A673 (cell line): Measurements from ENCODE around the gene SYT13. TPM values are rescaled to one million over a fixed set of nuclear protein-coding genes. Genes with fewer than 3 reads are reported as not detected.

Experiments
- BruUV-seq: library from RNA; stranded (reverse); fragments of 400-500 nt; replicated peaks from 2 replicates; lab custom pipeline; 2021; lab: Mats Ljungman, UMichigan
- CTCF ChIA-PET: fragments of 300-600 bp; sonication (Branson Sonifier 250); formaldehyde crosslinking; loops from one replicate; lab custom pipeline; 2022; ENCODE audit warnings: antibody characterized with exemption; lab: Charles Lee
- POLR2A ChIA-PET: fragments of 300-600 bp; sonication (Branson Sonifier 250); formaldehyde crosslinking; loops from one replicate; lab custom pipeline; 2022; ENCODE audit warnings: antibody characterized with exemption; ENCODE audit not compliant: low non-redundant PET; lab: Charles Lee
- DNase-seq: peaks from one replicate; pipeline ENCODE4 v3.0.0-alpha.2; 2015; ENCODE audit warnings: low spot score
- H3K27ac ChIP-seq: fragments of 200-600 bp; sonication (generic); 2 replicates; pipeline ENCODE4 v1.5.1; 2016; ENCODE audit warnings: mixed run types, low read depth, mild to moderate bottlenecking, mixed read lengths, antibody characterized with exemption, low read length; ENCODE audit not compliant: poor library complexity, severe bottlenecking
- H3K27me3 ChIP-seq: fragments of 200-600 bp; sonication (generic); replicated peaks from 2 replicates; pipeline ENCODE4 v1.6.1; 2017; ENCODE audit warnings: mixed run types, low read depth, mild to moderate bottlenecking, mixed read lengths, antibody characterized with exemption, low read length; ENCODE audit not compliant: insufficient read depth, poor library complexity
- H3K36me3 ChIP-seq: fragments of 200-600 bp; sonication (generic); 2 replicates; pipeline ENCODE4 v1.6.1; 2016; ENCODE audit warnings: mixed run types, mild to moderate bottlenecking, mixed read lengths, antibody characterized with exemption, low read length; ENCODE audit not compliant: insufficient read depth, poor library complexity, severe bottlenecking
- H3K4me1 ChIP-seq: fragments of 200-600 bp; sonication (generic); 2 replicates; pipeline ENCODE4 v1.6.1; 2017; ENCODE audit warnings: mixed run types, mild to moderate bottlenecking, mixed read lengths, antibody characterized with exemption, low read length; ENCODE audit not compliant: insufficient read depth, poor library complexity, severe bottlenecking
- H3K4me3 ChIP-seq: fragments of 200-600 bp; sonication (generic); 2 replicates; pipeline ENCODE4 v1.5.1; 2016; ENCODE audit warnings: low read depth, mixed run types, mild to moderate bottlenecking, mixed read lengths, low read length; ENCODE audit not compliant: poor library complexity, severe bottlenecking
- H3K9me3 ChIP-seq: fragments of 200-600 bp; sonication (generic); 2 replicates; pipeline ENCODE4 v1.6.1; 2016; ENCODE audit warnings: mixed run types, low read depth, mild to moderate bottlenecking, mixed read lengths, antibody characterized with exemption, low read length; ENCODE audit not compliant: poor library complexity, severe bottlenecking
- CTCF ChIP-seq: fragments of 300-800, 200-600 bp; sonication (generic); conservative IDR thresholded peaks from 2 replicates; pipeline ENCODE4 v1.5.1; 2017; ENCODE audit warnings: low read depth, mild to moderate bottlenecking, antibody characterized with exemption, low read length, moderate library complexity, mixed read lengths
- EZH2 ChIP-seq: fragments of 200-600 bp; sonication (generic); IDR thresholded peaks from 2 replicates; pipeline ENCODE4 v1.6.1; 2017; ENCODE audit warnings: borderline replicate concordance, low read depth, mild to moderate bottlenecking, mixed read lengths, antibody characterized with exemption, low read length; ENCODE audit not compliant: poor library complexity, severe bottlenecking
- intact Hi-C: fragments of 100-400 bp; cut with micrococcal nuclease; formaldehyde crosslinking; loops from one replicate; pipeline ENCODE4 v1.10.0; 2022; ENCODE audit not compliant: unreplicated experiment
- total RNA-seq: library from RNA; stranded (reverse); gene quantifications from 2 replicates; pipeline ENCODE4 v1.2.3, GENCODE V29; 2021

The SYT13 gene
- total RNA-seq, 1 experiment from 2014 or later = 0.30 TPM

GRCh38 chr11:45245218-45246045 is 40.7 kb downstream of the SYT13 start:
- TF ChIP-seq EZH2 = no peak
- TF ChIP-seq CTCF = no peak
- Histone ChIP-seq H3K4me1 (no peaks in the 10 kb centered on the region), H3K9me3 (no peaks in the 10 kb centered on the region), H3K36me3 (no peaks in the 10 kb centered on the region), H3K27me3 (no peaks in the 10 kb centered on the region), H3K27ac (no peak overlapping the region), H3K4me3 (no peak overlapping the region)
- BruUV-seq = no TSS peak
- ChIA-PET CTCF (no interaction called here), POLR2A (no interaction called here)
- intact Hi-C loops = no loop called here
- DNase-seq = no peak

GRCh38 chr11:45243967-45244366 is 42.2 kb downstream of the SYT13 start:
- CTCF ChIA-PET = interaction anchor here (0.6 to 1.0 kb wide), 3 partner anchors 8 to 962 kb away, joined by 3 read pairs; no protein-coding TSS in a partner anchor

GRCh38 chr11:45239733-45240132 is 46.4 kb downstream of the SYT13 start:
- ChIA-PET CTCF (interaction anchor here (0.7 kb wide), 1 partner anchor 13 kb away, joined by 3 read pairs; no protein-coding TSS in a partner anchor), POLR2A (no interaction called here)
- Histone ChIP-seq H3K27ac (no peak overlapping the region), H3K27me3 (peaks cover 22% of the 10 kb centered on the region), H3K9me3 (peaks cover 6% of the 10 kb centered on the region), H3K4me3 (no peak overlapping the region), H3K36me3 (no peaks in the 10 kb centered on the region), H3K4me1 (no peaks in the 10 kb centered on the region)
- TF ChIP-seq EZH2 (no peak), CTCF (no peak)
- DNase-seq = no peak
- BruUV-seq = no TSS peak
- intact Hi-C loops = no loop called here

More at GRCh38 chr11:45243967-45244366, 42.2 kb downstream of the SYT13 start:
- H3K9me3 ChIP-seq = peaks cover 6% of the 10 kb centered on the region
- H3K4me3 ChIP-seq = no peak overlapping the region
- intact Hi-C loops = no loop called here
- no peaks in the 10 kb centered on the region for H3K36me3 ChIP-seq
- POLR2A ChIA-PET = no interaction called here
- no peaks in the 10 kb centered on the region for H3K4me1 ChIP-seq
- no peak for DNase-seq
- TF ChIP-seq CTCF = no peak
- no peak for TF ChIP-seq EZH2
- no peak overlapping the region for H3K27ac ChIP-seq
- no TSS peak for BruUV-seq
- peaks cover 8% of the 10 kb centered on the region for H3K27me3 ChIP-seq
